Fibroblast of lung (primary cell): ENCODE measurements around the gene TRAF3. TPM values are rescaled to one million over a fixed set of nuclear protein-coding genes. Genes with fewer than 3 reads are reported as not detected.

ENCODE experiments used
- DNase-seq, 2 donors: peaks; one replicate each; pipeline versions ENCODE4 v3.0.0 to v3.0.0-alpha.2; 2010; ENCODE audit warnings: low read depth in 2 of 2
- H2AFZ ChIP-seq: 2 replicates; pipeline ENCODE4 v1.5.1; 2012; ENCODE audit warnings: low read length, control low read depth, inconsistent platforms
- H3K27ac ChIP-seq: 2 replicates; pipeline ENCODE4 v1.5.1; 2011; ENCODE audit warnings: low read length, control low read depth; ENCODE audit not compliant: insufficient read depth
- H3K27me3 ChIP-seq: 2 replicates; pipeline ENCODE4 v1.5.1; 2011; ENCODE audit warnings: mild to moderate bottlenecking, low read length; ENCODE audit not compliant: control insufficient read depth, insufficient read depth
- H3K36me3 ChIP-seq: 2 replicates; pipeline ENCODE4 v1.5.1; 2011; ENCODE audit warnings: low read length; ENCODE audit not compliant: control insufficient read depth, insufficient read depth
- H3K4me1 ChIP-seq: 2 replicates; pipeline ENCODE4 v1.5.1; 2011; ENCODE audit warnings: low read length; ENCODE audit not compliant: control insufficient read depth, insufficient read depth; ENCODE audit errors: extremely low read depth
- H3K4me2 ChIP-seq: 2 replicates; pipeline ENCODE4 v1.5.1; 2011; ENCODE audit warnings: low read length, control low read depth; ENCODE audit not compliant: insufficient read depth; ENCODE audit errors: extremely low read depth
- H3K4me3 ChIP-seq, 4 experiments: fragments of 200-600 bp in 1 of 4; sonication (generic) in 1 of 4; replicated peaks in 1 of 4; 2 replicates each; pipeline ENCODE4 v1.5.1; 2011 to 2016; ENCODE audit warnings: low read length in 4 of 4, low read depth in 3 of 4, mild to moderate bottlenecking in 3 of 4, control low read depth in 2 of 4, inconsistent platforms in 1 of 4, mixed read lengths in 1 of 4; ENCODE audit not compliant: insufficient read depth in 1 of 4; ENCODE audit errors: control extremely low read depth in 1 of 4
- H3K79me2 ChIP-seq: 2 replicates; pipeline ENCODE4 v1.5.1; 2012; ENCODE audit warnings: mild to moderate bottlenecking, low read length, inconsistent platforms; ENCODE audit not compliant: control insufficient read depth, insufficient read depth
- H3K9ac ChIP-seq: 2 replicates; pipeline ENCODE4 v1.5.1; 2011; ENCODE audit warnings: mild to moderate bottlenecking, low read length, control low read depth; ENCODE audit not compliant: insufficient read depth
- H3K9me3 ChIP-seq: 2 replicates; pipeline ENCODE4 v1.5.1; 2012; ENCODE audit warnings: low read depth, low read length; ENCODE audit not compliant: control insufficient read depth, insufficient read depth
- H4K20me1 ChIP-seq: 2 replicates; pipeline ENCODE4 v1.5.1; 2011; ENCODE audit warnings: low read length; ENCODE audit not compliant: control insufficient read depth, insufficient read depth; ENCODE audit errors: extremely low read depth
- CTCF ChIP-seq, 2 donors: IDR thresholded peaks in 1 of 2; conservative IDR thresholded peaks in 1 of 2; 1 replicate in 1 of 2; 2 replicates in 1 of 2; pipeline ENCODE4 v1.5.1; 2011 to 2012; ENCODE audit warnings: low read length in 2 of 2, control low read depth in 1 of 2, inconsistent platforms in 1 of 2, low read depth in 1 of 2, mild to moderate bottlenecking in 1 of 2
- EZH2 ChIP-seq: IDR thresholded peaks from 2 replicates; pipeline ENCODE4 v1.5.1; 2012; ENCODE audit warnings: low read length, control low read depth, mild to moderate bottlenecking; ENCODE audit errors: missing control alignments
- polyA plus RNA-seq, 2 donors: library from polyadenylated mRNA; depleted of rRNA in 1 of 2; stranded (reverse) in 1 of 2; unstranded in 1 of 2; fragments of >200 nt; gene quantifications; 2 replicates each; pipeline ENCODE4 v1.2.1, GENCODE V29; 2011 to 2012; ENCODE audit warnings: missing spikeins in 1 of 2
- total RNA-seq: library from RNA; depleted of rRNA; stranded (reverse); fragments of >200 nt; gene quantifications from 2 replicates; pipeline ENCODE4 v1.2.1, GENCODE V29; 2014

TRAF3 gene
- total and polyA plus RNA-seq, 2 donors (not counting 1 experiment from before 2014, with no cell fraction given), result 12.1 to 14.4 TPM

- DNase-seq, result no peak
- no peaks in the 10 kb centered on the region for H4K20me1 ChIP-seq
- H3K4me3 ChIP-seq, result no peak overlapping the region
- no peak for TF ChIP-seq EZH2
- TF ChIP-seq CTCF (conservative IDR thresholded peaks at IDR 0.05 in 1 of 2, IDR thresholded peaks at IDR 0.05 in 1 of 2; ENCODE audit: low read depth in 1 of 2, low read length in 2 of 2), result no peak
- H3K4me2 ChIP-seq, result no peak overlapping the region
- H2AFZ ChIP-seq, result no peak overlapping the region
- no peaks in the 10 kb centered on the region for H3K4me1 ChIP-seq
- H3K9ac ChIP-seq, result no peak overlapping the region
- H3K27ac ChIP-seq, result no peak overlapping the region
- no peaks in the 10 kb centered on the region for H3K79me2 ChIP-seq
- no peaks in the 10 kb centered on the region for H3K9me3 ChIP-seq
- H3K36me3 ChIP-seq, result peaks cover 52% of the 10 kb centered on the region
- H3K27me3 ChIP-seq, result no peaks in the 10 kb centered on the region
Observed at GRCh38 chr14:102947321-102948103, 170.3 kb downstream of the TRAF3 start.

- Histone ChIP-seq H3K36me3 (peaks cover 54% of the 10 kb centered on the region), H3K27ac (peak overlapping the region; percentile 14), H3K9ac (no peak overlapping the region), H3K4me3 (no peak overlapping the region), H4K20me1 (no peaks in the 10 kb centered on the region), H3K79me2 (no peaks in the 10 kb centered on the region), H3K9me3 (no peaks in the 10 kb centered on the region), H2AFZ (no peak overlapping the region), H3K4me1 (no peaks in the 10 kb centered on the region), H3K27me3 (no peaks in the 10 kb centered on the region), H3K4me2 (no peak overlapping the region)
- TF ChIP-seq EZH2 (no peak), CTCF (conservative IDR thresholded peaks at IDR 0.05 in 1 of 2, IDR thresholded peaks at IDR 0.05 in 1 of 2; ENCODE audit: low read depth in 1 of 2, low read length in 2 of 2) (no peak)
- no peak for DNase-seq
Observed at GRCh38 chr14:102948698-102949061, 171.4 kb downstream of the TRAF3 start.

- Histone ChIP-seq H3K27ac (peak overlapping the region; percentile 14), H3K4me1 (no peaks in the 10 kb centered on the region), H3K4me2 (no peak overlapping the region), H4K20me1 (no peaks in the 10 kb centered on the region), H3K36me3 (peaks cover 51% of the 10 kb centered on the region), H3K27me3 (no peaks in the 10 kb centered on the region), H2AFZ (no peak overlapping the region), H3K9ac (no peak overlapping the region), H3K9me3 (no peaks in the 10 kb centered on the region), H3K79me2 (no peaks in the 10 kb centered on the region), H3K4me3 (no peak overlapping the region)
- TF ChIP-seq EZH2 (no peak), CTCF (conservative IDR thresholded peaks at IDR 0.05 in 1 of 2, IDR thresholded peaks at IDR 0.05 in 1 of 2; ENCODE audit: low read depth in 1 of 2, low read length in 2 of 2) (no peak)
- peak in 1 of 2 donors; percentile 22 for DNase-seq
Observed at GRCh38 chr14:102949062-102949800, 172.0 kb downstream of the TRAF3 start.
